Putamen (tissue), 1 donor: ENCODE results near the gene REC114.
"Not testable (repeated sequence)": the region's sequence is repeated elsewhere in the genome, so short reads cannot be mapped to it uniquely, and the experiment has no call there.

Source experiments
- DNase-seq: peaks from one replicate; pipeline ENCODE4 v3.0.0-alpha.2; 2016; ENCODE audit warnings: low spot score

Gene REC114

GRCh38 chr15:73442968-73443367 lies at the start of gene REC114:
TSS of gene REC114 (plus strand) at chr15:73443164. CDS start at chr15:73443186, 22 bp downstream.
- no peak for DNase-seq

GRCh38 chr15:73393336-73393735 lies 49.6 kb upstream of the REC114 start:
- DNase-seq, result no peak

GRCh38 chr15:73394782-73395181 lies 48.2 kb upstream of the REC114 start:
- DNase-seq, result no peak

- DNase-seq, result no peak
Measured at GRCh38 chr15:73395671-73396070, 47.3 kb upstream of the REC114 start.

- DNase-seq, result no peak
Measured at GRCh38 chr15:73397461-73397860, 45.5 kb upstream of the REC114 start.

GRCh38 chr15:73398861-73399260 lies 44.1 kb upstream of the REC114 start:
- no peak for DNase-seq

GRCh38 chr15:73400222-73400621 lies 42.7 kb upstream of the REC114 start:
- not testable (repeated sequence) for DNase-seq

- DNase-seq, result no peak
Measured at GRCh38 chr15:73403171-73403570, 39.8 kb upstream of the REC114 start.

- no peak for DNase-seq
Measured at GRCh38 chr15:73414876-73415275, 28.1 kb upstream of the REC114 start.

- no peak for DNase-seq
Measured at GRCh38 chr15:73424506-73424905, 18.5 kb upstream of the REC114 start.

GRCh38 chr15:73425510-73425909 lies 17.5 kb upstream of the REC114 start:
- DNase-seq, result no peak

- DNase-seq, result no peak
Measured at GRCh38 chr15:73426323-73426994, 16.5 kb upstream of the REC114 start.

- not testable (repeated sequence) for DNase-seq
Measured at GRCh38 chr15:73431329-73431728, 11.6 kb upstream of the REC114 start.

- no peak for DNase-seq
Measured at GRCh38 chr15:73433873-73434272, 9.1 kb upstream of the REC114 start.

GRCh38 chr15:73436613-73437012 lies 6.4 kb upstream of the REC114 start:
- no peak for DNase-seq

- DNase-seq, result no peak
Measured at GRCh38 chr15:73437543-73438109, 5.3 kb upstream of the REC114 start.

- DNase-seq, result no peak
Measured at GRCh38 chr15:73438651-73439050, 4.3 kb upstream of the REC114 start.

- no peak for DNase-seq
Measured at GRCh38 chr15:73440571-73440970, 2.4 kb upstream of the REC114 start.

- no peak for DNase-seq
Measured at GRCh38 chr15:73442421-73442820, 543 bp upstream of the REC114 start.

- DNase-seq, result not testable (repeated sequence)
Measured at GRCh38 chr15:73447471-73447870, 4.5 kb downstream of the REC114 start.

GRCh38 chr15:73448158-73448758 lies 5.3 kb downstream of the REC114 start:
- DNase-seq, result not testable (repeated sequence)

- not testable (repeated sequence) for DNase-seq
Measured at GRCh38 chr15:73449980-73450379, 7.0 kb downstream of the REC114 start.

GRCh38 chr15:73454096-73454495 lies 11.1 kb downstream of the REC114 start:
- no peak for DNase-seq

- no peak for DNase-seq
Measured at GRCh38 chr15:73455876-73456275, 12.9 kb downstream of the REC114 start.
